ENCODE data around the gene TSPOAP1.

Gene TSPOAP1

DNA sequence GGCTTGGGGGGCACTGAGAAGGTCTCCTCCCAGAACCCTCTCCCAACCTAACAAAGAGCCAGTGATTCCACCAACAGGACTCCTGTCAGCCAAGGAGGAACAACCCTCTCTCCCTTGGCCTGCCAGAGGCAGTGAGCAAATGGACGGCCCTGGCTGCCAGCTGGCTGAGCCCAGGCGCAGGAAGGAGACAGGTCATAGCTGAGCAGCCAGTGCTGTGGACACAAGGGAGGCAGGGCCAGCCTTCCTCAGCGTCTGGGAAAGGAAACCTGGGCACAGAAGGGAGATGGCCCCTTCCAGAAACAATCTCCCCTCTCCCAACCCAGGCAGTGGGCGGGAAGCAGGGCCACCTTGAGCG lies 50.0 kb downstream of the TSPOAP1 start:
- no peak for TF ChIP-seq ZFX (IDR thresholded peaks at IDR 0.05)
- H3K27ac ChIP-seq, result no peak overlapping the region

DNA sequence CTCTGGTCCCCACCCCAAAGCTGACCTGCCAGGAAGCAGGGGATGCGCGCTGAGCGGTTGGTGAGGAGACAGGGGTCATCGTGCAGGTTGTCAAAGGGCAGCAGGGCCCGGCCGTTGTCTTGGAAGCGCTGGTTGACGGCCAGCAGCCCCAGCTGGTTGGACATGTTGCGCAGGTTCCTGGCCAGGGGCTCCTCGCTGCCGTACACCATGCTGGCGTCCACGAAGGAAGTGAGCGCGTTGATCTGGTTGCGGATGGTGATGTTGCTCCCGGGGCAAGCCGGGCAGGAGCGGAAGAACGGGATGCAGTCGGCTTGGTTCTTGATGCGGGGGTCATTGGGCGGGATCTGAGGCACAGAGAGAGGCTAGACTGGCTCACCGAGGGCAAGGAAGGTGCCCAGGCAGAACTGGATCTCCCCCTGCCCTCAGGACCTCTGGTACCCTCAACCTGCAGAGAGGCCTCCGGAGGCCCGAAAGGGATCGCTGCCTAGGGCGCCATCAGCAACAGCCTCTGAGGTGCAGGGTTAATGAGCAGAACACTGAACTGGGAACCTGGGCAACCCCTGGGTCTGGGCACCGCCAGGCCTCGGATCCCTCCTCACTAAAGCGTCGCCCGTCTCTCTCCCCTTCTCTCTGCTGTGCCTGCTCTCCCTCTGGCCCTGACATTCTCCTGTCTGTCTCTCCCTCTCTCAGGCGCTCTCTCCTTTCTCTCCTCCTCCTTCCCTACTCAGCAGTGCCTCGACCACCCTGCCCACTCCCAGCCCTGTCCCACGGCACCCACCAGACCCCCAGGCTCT lies 50.6 kb downstream of the TSPOAP1 start:
- no peak for TF ChIP-seq ZFX (IDR thresholded peaks at IDR 0.05)
- TF ChIP-seq, protein P1, sequence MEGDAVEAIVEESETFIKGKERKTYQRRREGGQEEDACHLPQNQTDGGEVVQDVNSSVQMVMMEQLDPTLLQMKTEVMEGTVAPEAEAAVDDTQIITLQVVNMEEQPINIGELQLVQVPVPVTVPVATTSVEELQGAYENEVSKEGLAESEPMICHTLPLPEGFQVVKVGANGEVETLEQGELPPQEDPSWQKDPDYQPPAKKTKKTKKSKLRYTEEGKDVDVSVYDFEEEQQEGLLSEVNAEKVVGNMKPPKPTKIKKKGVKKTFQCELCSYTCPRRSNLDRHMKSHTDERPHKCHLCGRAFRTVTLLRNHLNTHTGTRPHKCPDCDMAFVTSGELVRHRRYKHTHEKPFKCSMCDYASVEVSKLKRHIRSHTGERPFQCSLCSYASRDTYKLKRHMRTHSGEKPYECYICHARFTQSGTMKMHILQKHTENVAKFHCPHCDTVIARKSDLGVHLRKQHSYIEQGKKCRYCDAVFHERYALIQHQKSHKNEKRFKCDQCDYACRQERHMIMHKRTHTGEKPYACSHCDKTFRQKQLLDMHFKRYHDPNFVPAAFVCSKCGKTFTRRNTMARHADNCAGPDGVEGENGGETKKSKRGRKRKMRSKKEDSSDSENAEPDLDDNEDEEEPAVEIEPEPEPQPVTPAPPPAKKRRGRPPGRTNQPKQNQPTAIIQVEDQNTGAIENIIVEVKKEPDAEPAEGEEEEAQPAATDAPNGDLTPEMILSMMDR (conservative IDR thresholded peaks at IDR 0.05), result no peak
- H3K27ac ChIP-seq, result no peak overlapping the region

DNA sequence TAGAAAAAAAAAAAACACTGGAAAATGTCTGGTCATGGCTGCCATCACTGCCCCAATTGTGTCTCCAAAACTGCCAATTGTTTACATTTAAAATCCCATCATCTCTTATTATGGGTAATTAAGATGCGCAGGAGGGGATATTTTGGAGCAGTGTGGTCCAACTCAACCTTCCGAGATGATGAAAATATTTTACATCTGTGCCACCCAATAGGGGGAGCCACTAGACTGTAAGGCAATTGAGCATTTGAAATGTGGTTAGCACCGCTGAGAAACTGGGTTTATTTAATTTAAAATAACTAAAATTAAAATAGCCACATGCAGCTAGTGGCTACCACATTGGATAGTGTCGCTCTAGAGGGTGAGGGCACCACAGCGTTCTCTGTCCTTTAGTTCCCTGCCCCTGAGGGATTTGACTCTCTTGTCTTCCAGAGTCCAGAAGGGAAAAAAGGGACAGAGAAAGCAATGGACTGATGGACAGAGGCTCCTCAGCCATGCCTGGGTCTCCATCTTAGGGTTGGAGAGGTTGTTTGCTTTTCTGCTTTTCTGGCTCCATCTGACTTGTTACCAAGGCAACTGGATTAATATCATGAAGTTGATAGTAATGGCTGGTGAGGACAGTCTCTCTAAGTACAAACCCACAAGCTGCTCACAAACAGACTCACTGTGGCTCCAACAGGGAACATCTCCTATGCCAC lies 51.3 kb downstream of the TSPOAP1 start:
- TF ChIP-seq, protein P1 (conservative IDR thresholded peaks at IDR 0.05), result peak; percentile 74
- no peak for TF ChIP-seq ZFX (IDR thresholded peaks at IDR 0.05)
- H3K27ac ChIP-seq, result no peak overlapping the region

DNA sequence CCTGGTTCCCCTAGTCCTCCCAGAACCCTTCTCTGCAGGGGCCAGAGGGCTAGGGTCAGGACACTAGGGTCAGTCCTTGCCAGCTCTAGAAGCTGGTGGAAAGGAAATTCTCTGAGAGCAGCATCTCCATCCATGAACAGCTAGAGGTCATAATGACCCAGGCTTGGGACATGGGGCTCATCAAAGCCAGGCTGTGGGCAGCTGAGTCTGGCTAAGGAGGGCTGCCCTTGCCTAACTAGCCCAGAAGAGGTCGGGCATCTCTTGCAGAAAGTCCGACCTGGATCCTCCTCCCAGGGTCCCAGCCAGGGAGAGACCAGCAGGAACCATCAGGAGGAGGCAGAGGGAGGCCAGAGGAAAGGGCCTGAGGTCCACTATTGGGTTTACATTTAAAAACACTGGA lies 52.2 kb downstream of the TSPOAP1 start:
- H3K27ac ChIP-seq, result no peak overlapping the region
- TF ChIP-seq, protein P1 (conservative IDR thresholded peaks at IDR 0.05), result no peak
- no peak for TF ChIP-seq ZFX (IDR thresholded peaks at IDR 0.05)

DNA sequence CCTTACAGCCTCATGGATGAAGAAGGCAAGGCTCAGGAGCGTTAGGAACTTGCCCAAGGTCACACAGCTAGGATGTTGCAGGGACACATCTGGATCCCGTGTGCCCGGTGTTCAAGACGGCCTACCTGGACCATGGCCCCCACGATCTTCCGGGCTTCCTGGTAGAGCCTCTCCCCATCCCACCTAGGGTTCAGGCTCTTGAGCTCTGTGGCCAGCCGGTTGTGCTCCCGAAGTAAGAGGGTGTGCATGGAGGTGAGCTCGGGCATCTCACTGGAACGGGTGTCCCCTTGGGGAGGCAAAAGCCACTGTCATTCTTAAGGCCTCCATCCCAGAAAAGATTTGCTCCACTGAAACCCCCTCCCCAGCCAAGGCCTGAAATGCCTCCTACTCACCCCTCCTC lies 53.2 kb downstream of the TSPOAP1 start:
- H3K27ac ChIP-seq, result no peak overlapping the region
- TF ChIP-seq, protein P1 (conservative IDR thresholded peaks at IDR 0.05), result no peak
- TF ChIP-seq ZFX (IDR thresholded peaks at IDR 0.05), result no peak

DNA sequence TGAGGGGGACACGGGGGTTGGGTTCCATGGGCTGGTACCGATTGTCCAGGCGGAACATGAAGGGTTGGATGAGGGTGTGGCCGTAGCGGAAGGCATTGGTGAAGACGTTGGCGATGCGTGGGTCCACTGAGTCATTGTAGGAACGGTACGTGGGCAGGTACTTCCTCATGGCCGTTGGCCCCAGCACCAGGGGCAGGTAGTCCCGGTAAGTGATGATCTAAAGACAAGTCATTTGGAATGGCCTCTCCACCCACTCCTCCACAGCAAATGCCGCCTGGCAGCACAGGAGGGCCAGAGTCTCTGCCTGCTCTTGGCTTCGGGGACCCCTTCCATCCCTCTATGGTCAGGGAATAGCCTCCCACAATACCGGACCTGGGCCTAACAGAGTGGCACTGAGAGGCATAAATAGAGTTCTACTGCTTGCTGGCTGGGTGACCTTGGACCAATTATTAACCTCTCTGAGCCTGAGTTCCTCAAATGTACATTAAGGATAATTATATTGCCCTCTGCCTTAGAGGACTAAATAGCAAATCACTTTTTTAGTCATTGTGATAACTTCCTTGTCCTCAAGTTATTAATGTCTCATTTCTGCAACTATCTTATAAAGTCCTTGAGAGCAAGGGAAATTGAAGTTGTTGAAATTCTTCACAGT lies 55.0 kb downstream of the TSPOAP1 start:
- no peak for TF ChIP-seq ZFX (IDR thresholded peaks at IDR 0.05)
- TF ChIP-seq, protein P1 (conservative IDR thresholded peaks at IDR 0.05), result no peak
- no peak overlapping the region for H3K27ac ChIP-seq

DNA sequence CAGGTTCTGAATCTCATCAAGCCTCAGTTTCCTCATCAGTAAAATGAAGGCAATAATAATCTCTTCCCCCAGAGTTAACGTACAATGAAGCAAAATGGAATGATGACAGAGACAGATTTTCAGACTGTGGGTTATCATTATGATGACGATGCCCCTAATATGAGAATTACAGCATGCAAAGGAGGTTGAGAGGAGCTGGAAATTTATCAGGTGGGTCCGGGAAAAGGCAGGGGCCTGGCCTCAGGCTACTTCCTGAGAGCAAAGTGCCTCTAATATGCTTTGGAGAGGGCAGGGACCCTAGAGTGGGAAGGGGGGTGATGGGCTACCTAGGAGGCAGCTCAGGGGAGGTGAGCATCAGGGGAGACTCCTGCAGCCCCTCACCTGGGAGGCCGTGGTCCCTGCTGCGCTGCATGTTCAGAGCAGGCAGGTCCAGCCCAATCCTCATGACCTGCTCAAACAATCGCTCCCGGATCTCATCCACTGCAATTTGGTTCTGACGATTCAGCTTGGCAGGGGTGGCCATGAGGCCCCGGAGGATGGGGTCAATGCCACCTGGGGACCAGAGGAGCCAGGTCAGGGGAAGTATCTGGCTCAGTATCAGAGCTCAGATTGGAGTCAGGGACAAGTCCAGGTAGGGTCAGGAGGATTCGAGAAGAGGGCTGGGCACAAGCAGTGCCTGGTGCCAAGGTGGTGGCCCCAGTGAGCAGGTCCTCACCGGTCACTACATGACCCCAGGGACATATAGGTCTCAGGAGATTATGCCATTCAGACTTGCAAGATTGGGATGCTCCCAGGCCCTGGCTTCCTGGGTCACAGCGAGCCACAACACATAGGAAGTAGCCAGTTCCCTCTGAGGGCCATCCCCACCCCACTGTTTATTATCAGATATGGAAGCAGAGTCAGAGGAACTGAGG lies 56.0 kb downstream of the TSPOAP1 start:
- H3K27ac ChIP-seq, result no peak overlapping the region
- TF ChIP-seq ZFX (IDR thresholded peaks at IDR 0.05), result no peak
- TF ChIP-seq, protein P1 (conservative IDR thresholded peaks at IDR 0.05), result no peak
